ENCODE results near the gene ANKRD63.
A peak's percentile ranks its signal among the peaks of the same experiment; 100 is the strongest.

Gene ANKRD63

DNA sequence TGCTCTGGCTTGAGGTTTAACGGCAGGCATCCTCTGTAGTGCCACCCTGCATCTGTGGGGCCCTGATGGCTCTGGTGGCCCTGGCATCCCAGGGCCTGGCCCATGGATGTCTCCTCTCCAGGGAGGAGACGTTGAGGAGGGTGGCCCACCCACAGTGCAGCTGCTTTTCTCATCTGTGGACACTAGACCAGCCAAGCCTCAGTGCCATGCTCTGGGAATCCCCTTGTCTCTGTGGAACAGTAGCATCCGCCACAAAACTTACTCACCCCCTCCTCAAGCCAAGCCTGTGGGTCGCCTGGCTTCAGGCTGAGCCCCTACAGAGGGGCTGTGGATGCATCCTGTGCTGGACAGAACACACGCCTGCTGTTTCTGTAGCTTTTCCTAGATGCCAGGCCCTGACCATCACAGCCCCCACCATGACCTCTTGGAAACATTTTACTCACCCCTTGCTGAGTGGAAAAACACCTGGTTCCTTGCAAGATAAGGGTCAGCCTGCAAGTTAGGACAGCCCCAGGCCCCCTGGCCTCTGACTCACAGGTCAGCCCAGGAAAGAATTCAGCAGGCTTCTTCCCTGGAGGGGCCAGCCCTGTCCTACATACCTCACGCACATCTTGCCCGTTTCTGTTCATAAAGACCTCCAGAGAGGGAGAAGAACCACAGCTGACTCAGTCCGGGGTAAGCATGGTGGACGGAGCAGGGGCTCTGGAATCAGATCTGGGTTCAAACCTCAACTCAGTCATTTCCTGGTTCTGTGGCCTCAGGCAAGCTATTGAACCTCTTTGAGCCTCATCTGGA, 25.0 kb downstream of the ANKRD63 start:
- DNase-seq (ENCODE audit: low spot score): no peak

DNA sequence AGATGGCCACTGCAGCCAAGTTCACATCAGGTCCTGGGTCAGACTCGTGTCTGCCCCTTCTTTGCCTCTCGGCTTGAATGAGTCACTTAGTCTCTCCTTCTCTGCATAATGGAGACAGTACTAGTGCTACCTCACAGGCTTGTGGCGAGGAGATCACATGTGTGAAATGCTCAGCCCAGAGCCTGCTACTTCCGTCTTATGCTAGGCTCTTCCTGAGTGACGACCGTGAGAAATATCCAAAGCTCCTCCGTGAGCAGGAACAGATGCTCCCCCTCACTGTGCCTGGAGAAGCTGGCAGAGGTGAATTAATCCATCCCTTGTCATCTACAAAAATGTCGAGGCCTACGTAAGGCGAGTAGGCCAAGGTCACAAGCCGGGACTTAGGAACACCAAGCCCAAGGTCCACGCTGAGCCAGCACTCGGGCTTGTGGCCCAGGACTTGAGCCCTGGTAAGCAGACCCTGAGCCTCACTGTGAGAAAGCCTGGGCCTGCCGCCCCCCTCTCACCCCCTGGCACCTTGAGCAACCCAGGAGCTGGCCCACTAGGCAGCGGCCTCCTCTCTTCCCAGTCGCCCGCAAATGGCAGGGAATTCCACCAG, 26.1 kb downstream of the ANKRD63 start:
- peak; percentile 20 for DNase-seq (ENCODE audit: low spot score)

DNA sequence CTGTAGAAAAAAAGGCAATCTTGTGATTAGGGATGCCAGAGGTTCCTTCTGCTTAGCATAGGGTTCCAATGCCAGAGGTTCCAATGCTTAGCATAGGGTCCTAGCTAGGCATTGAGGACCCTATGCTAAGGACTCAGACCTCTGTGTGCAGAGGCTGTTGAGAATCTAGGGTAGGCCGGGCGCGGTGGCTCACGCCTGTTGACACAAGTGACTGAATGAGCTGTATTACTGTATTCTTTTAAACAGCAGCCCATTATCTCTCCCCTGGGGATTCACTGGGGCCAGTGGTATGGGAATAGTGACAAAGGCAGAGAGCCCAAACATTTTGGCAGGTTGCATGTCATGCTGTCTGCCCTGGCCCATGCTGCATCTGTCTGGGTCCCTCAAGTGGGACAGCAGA, 27.8 kb downstream of the ANKRD63 start:
- no peak for DNase-seq (ENCODE audit: low spot score)

DNA sequence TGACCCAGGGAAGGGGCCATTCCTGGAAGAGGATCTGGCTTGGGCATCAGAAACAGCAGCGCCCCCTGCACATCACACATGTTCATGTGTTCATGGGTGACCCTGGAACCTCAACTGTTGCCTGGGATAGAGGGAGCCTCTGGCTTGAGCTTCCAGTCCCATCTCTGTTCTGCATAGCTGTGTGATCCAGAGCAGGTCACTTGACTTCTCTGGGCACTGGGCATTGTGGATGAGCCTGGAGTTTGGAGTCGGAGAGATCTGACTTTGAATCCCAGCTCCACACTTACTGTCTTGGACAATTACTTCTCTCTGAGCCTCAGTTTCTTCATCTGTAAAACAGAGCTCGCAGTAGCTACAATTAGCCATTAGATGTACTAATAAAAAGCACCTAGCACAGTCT, 28.4 kb downstream of the ANKRD63 start:
- DNase-seq (ENCODE audit: low spot score): no peak

DNA sequence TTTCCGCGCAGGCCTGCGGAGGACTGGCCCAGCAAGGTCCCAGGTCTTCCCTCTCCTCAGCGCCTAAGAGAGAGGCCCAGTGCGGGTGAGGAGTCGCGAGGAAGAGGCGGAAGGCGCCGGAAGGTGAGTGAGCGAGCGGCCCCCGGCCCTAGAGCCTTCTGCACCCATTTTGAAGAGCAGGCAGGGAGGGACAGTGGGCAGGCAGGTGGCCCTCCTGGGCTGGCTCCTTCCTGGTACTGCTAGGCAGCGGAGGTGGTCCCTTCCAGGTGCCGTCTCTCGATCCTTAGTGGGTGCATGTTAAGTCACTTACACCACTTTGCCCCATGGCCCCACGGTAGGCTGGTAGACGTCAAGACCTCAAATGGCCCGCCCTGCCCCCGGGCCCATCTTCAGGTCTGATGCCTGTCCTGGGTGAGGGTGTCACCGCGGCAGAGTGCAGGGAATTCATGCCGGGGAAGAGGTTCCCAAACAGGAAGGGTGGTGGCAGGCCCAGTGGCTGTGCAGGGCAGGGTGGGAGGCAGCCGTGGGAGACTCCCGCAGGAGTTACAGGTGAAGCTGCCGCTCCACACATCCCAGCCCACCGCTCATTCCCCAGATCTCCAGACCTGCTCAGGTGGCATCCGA, 29.6 kb downstream of the ANKRD63 start:
- DNase-seq (ENCODE audit: low spot score): no peak

DNA sequence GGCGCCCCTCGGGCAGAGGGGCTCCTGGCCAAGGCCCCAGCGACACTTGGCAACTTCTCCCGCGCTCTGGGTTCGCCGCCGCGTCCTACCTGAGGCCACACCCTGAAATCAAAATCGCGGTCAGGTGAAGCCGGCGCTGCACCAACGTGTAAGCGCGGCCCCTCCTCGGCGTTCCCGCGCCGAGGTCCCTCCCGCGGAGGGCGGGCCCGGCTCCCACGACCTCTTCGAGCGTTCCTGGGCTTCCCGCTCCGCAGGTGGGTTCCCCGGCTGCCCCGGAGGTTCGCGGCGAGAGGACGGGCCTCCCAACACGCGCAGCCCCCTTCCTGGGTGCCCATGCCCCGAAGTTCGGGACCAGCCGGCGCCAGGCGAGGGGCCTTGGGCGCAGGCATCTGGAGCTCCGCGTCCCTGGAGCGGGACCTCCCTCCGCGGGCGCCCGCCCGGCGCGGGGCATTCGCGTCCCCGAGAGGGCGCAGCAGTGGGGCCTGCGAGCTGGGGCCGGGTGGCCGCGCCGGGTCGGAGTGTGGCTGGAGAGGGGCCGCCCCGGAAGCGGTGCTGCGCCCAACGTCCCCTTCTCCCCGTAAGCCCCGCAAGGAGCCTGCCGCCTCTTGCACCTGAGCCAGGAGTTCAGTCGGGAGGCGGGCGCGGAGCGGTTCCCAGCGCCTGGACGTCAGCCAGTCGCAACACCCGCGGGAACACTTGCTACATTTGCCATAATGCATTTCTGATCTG, 30.3 kb downstream of the ANKRD63 start:
- DNase-seq (ENCODE audit: low spot score): no peak

DNA sequence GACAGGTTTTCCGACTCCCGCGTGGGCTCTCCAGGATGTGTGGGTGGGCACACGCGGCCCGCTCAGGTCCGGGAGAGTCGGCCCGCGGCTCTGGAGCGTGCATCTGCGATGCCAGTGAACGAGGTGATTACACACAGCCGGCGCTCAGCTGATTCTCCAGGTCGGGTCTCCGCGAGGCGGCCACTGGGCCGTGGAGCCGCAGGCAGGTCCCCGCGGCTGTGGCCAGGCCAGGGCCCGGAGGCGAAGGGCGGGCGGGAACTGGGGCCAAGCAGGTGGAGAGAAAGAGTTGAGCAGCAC, 30.8 kb downstream of the ANKRD63 start:
- DNase-seq (ENCODE audit: low spot score): no peak

DNA sequence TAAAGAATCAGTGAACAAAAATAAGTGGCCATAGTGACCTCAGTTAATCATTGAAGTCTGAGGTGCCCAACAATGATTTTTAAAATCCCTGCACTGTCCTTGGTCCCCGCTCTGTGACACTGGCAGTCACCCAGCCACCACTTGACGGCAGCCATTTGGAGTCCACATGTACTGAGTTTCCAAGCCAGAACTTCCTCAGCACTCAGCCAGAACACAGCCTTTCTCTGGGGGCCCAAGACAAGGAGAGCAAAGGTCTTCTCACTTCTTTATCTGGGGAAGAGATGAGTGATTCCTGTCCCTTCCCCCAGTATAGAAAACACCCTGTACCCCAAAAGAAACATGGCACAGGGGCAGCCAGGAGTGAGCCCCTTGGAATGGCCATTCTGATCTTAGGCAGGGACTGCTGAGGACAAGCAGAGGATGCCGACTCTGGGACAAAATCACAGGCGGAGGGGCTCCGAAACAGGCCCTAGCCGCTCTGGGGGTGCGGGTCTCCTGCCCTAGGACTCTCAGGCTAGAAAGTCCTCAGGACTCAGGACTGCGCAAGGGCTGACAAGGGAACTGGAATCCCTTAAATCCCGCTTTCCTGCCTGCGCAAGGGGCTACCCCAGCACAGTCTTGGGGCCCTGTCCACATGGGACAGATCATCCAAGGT, 31.3 kb downstream of the ANKRD63 start:
- DNase-seq (ENCODE audit: low spot score): no peak

DNA sequence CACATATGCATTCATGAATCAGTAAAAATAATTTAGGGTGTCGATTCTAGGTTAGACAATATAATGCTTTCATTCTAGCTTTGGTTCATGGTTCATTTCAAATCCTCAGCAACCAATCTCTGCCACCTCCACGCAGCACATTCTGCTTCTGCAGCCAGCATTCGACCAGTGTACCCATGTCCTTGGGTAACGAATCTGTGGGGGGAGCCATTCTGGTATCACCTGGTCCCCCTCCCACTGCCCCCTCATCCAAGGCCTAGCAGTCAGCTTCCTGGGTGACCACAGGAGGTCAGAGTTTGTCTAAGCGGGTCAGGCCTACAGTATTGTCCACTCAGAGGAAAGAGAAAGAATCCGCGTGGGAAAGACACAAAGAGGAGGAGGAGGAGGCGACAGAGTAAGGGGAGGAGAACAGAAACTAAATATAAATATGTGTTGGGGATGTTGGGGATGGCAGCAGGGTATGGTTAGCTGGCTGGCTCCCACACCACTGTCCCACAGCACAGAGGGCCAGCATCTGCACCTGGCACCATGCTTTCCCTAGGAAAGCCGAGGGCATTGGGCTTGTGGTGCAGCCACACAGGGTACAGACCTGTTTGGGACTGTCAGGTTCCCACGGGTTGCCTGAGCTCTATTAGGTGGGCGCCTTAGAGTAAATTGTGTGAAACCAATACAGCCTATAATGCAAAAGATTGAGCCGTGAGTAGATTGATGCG, 31.9 kb downstream of the ANKRD63 start:
- DNase-seq (ENCODE audit: low spot score): no peak

DNA sequence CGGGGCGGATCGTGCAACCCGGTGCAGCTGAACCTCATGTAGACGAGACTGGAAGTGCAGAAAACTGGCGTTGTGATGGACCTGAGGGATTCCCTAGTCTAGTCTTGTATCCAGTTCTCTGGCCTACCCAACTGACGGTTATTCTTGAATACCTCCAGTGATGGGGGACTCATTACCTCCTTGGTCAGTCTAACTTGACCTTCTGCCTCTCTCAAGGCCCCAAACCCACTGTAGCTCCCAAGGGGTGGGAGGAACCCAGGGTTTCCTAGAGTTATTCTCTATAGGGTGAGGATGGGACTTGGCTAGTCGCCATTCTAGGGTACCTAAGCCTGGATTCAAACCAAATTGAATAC, 32.6 kb downstream of the ANKRD63 start:
- DNase-seq (ENCODE audit: low spot score): no peak

DNA sequence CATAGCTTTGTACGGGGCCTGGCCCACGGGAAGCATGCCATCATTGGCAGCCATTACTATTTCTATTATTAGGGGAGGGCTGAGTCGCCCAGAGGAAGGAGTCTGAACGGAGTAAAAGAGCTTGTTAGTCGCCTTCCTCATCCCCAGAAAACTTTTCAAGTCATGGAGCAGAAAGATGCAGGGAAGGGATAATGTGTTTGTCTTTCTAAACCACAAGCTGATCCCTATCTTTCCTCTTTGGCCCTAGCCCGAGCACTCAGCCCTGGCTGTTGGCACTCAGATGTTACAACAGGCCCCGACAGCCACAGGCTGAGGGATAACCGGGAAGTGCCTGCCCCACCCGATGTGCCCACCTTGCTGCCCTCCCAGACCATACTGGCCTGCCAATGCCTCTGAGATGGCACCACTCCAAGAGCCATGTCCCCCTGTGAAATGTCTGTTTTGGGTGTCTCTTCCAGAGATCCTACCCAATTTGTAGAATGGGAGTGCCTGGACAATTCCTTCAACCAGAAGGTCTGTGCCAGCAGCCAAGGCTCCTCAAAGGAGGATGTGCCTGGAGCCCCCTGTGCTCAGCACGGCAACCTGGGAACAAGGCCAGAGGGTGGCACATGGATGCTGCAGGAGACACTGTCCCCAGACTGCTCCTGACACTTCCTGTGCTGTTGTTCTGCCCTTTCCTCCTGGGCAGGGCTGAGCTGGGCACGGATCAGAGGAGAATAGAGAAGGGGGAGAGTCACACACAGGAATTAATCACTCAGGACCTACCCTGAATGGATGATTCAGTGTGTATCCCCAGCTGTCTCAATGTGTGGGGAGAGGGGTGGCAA, 33.2 kb downstream of the ANKRD63 start:
- DNase-seq (ENCODE audit: low spot score): no peak

DNA sequence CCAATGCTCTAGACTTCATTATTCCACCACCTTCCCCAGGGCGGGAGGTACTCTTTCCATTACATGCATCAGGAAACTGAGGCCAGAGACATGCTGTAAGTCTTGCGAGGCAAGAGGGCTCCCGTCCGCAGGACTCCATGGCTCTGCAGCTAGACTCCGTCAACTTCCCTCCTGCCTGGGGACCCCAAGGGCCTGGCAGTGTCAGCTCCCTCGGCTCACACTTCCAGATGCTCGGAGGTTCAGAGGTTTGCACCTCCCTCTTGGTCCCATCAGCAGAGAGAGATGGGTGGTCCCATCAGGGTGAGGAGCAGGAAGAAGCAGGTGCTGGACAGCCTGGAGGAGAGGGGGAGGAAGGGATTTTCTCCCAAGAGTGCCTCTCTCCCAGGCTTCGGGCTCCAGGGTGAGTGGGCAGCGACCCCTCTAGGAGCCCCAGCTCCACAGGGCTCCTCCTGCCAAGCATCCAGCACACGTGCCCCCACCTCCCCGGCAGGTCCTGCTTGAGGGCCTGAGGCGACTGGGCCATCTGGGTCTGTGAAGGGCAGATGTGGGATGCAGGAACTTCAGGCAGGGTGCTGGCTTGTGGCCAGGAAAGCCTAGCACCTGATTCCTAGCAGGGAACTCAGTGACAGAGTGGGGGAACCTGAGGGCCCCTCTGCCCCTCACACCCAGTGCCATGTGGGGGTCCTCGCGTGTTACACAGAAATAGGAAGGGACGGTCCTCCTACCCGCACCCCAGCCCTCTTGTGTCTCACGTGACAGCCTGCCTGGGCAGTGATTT, 34.7 kb downstream of the ANKRD63 start:
- no peak for DNase-seq (ENCODE audit: low spot score)

DNA sequence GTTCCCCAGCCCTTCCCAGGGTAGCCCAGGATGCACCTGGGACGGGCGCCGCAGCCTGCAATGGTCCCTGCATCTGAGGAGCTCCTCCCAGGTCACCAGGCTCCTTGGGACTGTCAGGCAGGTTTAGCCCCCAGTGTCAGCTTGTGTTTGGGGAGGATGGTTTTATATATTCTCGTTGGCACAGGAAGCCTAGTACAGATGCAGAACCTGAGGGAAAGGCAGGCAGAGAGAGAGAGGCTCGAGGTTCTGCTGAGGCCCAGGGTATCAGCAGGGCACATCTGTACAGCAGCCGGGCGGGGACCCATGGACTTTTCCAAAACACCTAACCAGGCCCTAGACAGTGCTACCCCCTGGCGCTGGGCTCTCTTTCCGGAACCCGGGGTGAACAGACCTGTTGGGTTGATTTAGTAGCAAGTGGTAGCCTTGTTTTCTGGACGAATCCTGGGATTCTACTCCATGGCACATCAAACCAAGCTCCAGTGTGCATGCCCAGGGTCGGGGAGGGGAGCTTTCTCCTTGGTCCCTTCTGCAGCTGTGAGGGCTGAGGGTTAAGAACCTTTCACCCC, 35.4 kb downstream of the ANKRD63 start:
- no peak for DNase-seq (ENCODE audit: low spot score)

DNA sequence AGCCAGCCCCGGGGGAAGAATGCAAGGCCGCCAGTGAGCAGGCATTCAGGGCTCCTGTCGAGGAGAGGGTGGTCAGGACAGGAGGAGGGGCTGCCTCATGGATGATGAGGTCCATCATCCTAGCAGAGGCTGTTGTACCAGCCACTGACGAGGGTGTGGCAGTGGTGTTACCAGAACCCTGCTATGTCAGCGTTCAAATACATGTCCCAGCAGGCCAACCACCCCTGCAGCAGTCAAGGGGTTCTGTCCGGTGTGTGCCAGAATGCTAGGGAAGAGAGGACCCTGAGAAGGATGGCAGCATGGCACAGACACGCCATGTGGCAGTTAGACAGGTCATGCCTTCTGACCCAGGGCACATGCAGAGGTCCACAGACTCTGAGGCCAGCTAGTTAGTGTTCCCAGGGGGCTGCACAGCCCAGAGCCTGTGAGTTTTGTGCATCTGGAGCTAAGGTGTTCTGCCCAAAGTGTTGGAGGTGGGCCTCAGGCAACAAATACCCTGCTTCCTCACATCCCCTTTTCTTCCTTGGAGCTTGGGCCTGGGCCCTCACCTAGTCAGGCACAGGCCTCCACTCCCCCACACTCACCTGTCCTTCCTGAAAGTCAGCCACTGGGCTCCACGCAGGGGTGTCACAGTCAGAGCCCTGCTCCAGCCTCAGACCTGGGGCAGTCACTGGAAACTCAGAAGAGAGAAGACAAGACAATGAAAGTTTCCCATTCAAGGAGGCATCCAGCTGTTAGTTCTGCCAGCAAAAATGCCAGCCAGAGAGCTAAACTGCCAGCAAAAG, 36.2 kb downstream of the ANKRD63 start:
- DNase-seq (ENCODE audit: low spot score): no peak

DNA sequence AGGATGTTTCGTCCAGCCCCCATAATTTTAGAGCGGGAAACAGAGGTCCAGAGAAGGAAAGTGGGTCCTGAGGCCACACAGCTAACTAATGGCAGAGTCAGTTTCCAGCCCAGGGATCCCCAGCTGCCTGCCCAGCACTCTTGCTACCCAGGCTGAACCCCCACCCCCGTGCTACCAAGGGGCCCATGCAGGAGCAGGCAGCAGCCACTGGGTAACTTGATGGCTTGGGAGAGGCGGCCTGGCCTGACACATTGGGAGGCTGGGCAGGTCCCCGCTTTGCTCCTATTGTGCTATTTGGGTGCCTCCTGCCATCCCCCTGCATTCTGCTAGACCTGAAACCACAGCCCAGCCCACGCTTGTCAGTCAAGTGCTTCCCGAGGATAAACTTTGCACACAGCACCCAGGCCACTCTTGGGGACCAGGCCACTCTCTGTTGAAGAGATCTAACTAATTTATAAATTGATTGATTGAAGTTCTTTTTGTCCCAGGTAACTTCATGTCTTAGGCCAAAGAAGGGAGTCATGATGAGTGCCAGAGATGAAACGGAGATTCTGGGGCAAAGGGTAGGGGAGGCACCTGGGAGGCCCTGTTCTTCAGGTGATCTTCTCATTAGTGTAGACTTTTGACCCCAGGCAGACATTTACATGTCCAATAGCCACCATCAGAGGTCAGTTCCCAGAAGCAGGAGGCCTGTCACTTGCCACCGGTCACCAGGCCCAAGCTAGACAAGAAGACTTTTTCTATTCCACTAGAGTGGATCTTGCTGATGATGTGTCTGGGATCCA, 37.0 kb downstream of the ANKRD63 start:
- no peak for DNase-seq (ENCODE audit: low spot score)

DNA sequence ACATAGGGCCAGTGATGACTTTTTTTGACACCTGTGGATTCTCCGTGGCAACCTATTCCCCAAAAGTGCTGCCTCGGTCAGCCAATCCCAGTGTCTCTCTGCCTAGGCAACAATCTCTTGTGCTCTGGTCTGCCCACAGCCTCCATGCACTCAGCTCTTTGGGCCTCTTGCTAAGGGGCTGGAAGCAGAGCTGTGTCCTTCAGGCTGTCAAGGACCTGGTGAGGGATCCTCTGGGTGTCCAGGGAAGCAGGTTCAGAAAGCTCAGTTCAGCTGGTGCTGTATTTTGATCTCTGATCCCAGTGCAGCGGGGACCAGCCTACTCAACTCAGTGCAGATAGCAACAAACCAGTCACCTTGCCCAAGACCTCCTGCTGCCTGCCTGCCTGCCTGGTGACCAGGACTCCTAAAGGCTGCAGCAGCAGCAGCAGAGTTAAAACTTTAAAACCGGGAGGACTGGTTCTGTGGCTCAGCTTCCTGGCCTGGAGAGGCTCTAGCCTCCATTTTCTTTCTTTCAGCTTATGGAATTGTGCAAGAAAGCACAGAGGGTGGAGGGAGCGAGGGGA, 37.8 kb downstream of the ANKRD63 start:
- no peak for DNase-seq (ENCODE audit: low spot score)

DNA sequence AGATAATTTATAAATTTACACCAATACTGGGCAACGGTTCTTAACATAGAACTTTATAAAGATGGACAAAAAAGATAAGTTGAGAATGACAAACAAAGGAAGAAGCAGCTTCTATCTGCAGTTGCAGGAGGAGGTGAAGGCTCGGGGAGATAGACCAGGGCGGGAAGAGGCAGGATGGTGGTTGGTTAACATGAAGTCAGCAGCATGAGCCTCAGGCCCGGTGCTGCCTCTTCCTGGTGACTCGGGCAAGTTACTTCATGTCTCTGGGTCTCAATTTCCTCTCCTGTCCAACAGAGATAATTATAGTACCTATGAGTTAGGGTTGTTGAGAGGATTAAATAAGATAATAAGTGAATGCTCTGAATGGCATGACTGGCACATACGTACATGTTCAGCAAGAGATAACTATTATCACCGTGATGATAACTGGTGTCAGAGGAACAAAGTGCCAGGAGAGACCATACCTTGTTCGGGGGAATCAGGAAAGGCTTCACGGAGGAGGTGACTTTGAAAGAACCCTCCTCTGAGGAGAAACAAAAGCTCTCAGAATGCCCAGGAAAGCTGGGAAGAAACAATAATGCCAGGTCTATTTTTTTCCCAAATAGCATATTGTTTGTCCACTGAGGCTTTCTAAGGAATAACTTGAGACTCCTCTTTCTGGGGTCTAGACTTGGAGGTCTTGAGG, 39.6 kb downstream of the ANKRD63 start:
- no peak for DNase-seq (ENCODE audit: low spot score)

Data from pons (tissue), 1 donor.